ENCODE measurements around the gene PTH2R. TPM values are rescaled to one million over a fixed set of nuclear protein-coding genes. Genes with fewer than 3 reads are reported as not detected.
A peak's percentile ranks its signal among the peaks of the same experiment; 100 is the strongest.
"Not testable (repeated sequence)": the region's sequence is repeated elsewhere in the genome, so short reads cannot be mapped to it uniquely, and the experiment has no call there.

PTH2R gene
- total RNA-seq, 1 experiment from 2014 or later: 0.10 TPM

- no peaks in the 10 kb centered on the region for H3K36me3 ChIP-seq (ENCODE audit: control insufficient read depth, insufficient read depth, low read length)
- no peak for TF ChIP-seq CTCF (IDR thresholded peaks at IDR 0.05)
- TF ChIP-seq SIN3A (IDR thresholded peaks at IDR 0.05; ENCODE audit: borderline replicate concordance, insufficient read depth, low read depth, low read length): no peak
- no peak for TF ChIP-seq POLR2AphosphoS5 (IDR thresholded peaks at IDR 0.05; ENCODE audit: low read depth, low read length)
- no peak for TF ChIP-seq TCF7L2 (IDR thresholded peaks at IDR 0.05; ENCODE audit: low read depth, low read length)
- TF ChIP-seq REST (IDR thresholded peaks at IDR 0.05; ENCODE audit: insufficient read depth in 1 of 2, low read depth in 2 of 2, low read length in 1 of 2): no peak
- H3K27me3 ChIP-seq (ENCODE audit: control insufficient read depth, insufficient read depth, low read length): peaks cover 10% of the 10 kb centered on the region; the same call in 1 of the 2 replicates
- ATAC-seq (no peak), DNase-seq (ENCODE audit: low read depth, low spot score) (no peak)
- in situ Hi-C loops (cut with HindIII; ENCODE audit: low pct_unique_long_range_greater_than_20kb, low sequenced_read_pairs): no loop called here
- no peaks in the 10 kb centered on the region for H3K4me1 ChIP-seq (ENCODE audit: control insufficient read depth, insufficient read depth, low read length)
- ChIA-PET POLR2A (no interaction called here), CTCF (no interaction called here)
- no TSS peak for BruUV-seq (replicated peaks)
- H3K27ac ChIP-seq (ENCODE audit: low read length): no peak overlapping the region
- intact Hi-C loops (cut with micrococcal nuclease; ENCODE audit: unreplicated experiment): loop anchor here (10.0 kb wide), 1 partner anchor 1805 kb away; no protein-coding TSS in a partner anchor
- no peak overlapping the region for H3K4me3 ChIP-seq (ENCODE audit: low read depth in 2 of 2, low read length in 2 of 2)
- H3K9me3 ChIP-seq (ENCODE audit: control insufficient read depth, insufficient read depth, low read depth, low read length): no peaks in the 10 kb centered on the region
Measured at GRCh38 chr2:208389940-208390339, 16.7 kb upstream of the PTH2R start.

- intact Hi-C loops (cut with micrococcal nuclease; ENCODE audit: unreplicated experiment) (loop anchor here (10.0 kb wide), 1 partner anchor 1803 kb away; no protein-coding TSS in a partner anchor), in situ Hi-C loops (cut with HindIII; ENCODE audit: low pct_unique_long_range_greater_than_20kb, low sequenced_read_pairs) (no loop called here)
- Histone ChIP-seq H3K27ac (ENCODE audit: low read length) (no peak overlapping the region), H3K27me3 (ENCODE audit: control insufficient read depth, insufficient read depth, low read length) (peaks cover 4% of the 10 kb centered on the region; the same call in 1 of the 2 replicates), H3K4me3 (ENCODE audit: low read depth in 2 of 2, low read length in 2 of 2) (no peak overlapping the region), H3K4me1 (ENCODE audit: control insufficient read depth, insufficient read depth, low read length) (no peaks in the 10 kb centered on the region), H3K9me3 (ENCODE audit: control insufficient read depth, insufficient read depth, low read depth, low read length) (no peaks in the 10 kb centered on the region), H3K36me3 (ENCODE audit: control insufficient read depth, insufficient read depth, low read length) (no peaks in the 10 kb centered on the region)
- ChIA-PET CTCF (interaction anchor here (0.6 to 1.0 kb wide), 2 partner anchors 18 to 917 kb away, joined by 3 to 8 read pairs; no protein-coding TSS in a partner anchor), POLR2A (no interaction called here)
- DNase-seq (ENCODE audit: low read depth, low spot score) (no peak), ATAC-seq (0 out of 2 replicates have a peak, but pooled peaks have one; percentile 56)
- TF ChIP-seq TCF7L2 (IDR thresholded peaks at IDR 0.05; ENCODE audit: low read depth, low read length): no peak
- TF ChIP-seq REST (IDR thresholded peaks at IDR 0.05; ENCODE audit: insufficient read depth in 1 of 2, low read depth in 2 of 2, low read length in 1 of 2): no peak
- TF ChIP-seq CTCF (IDR thresholded peaks at IDR 0.05): peak; percentile 45; the same call in 1 of the 2 replicates
- no peak for TF ChIP-seq POLR2AphosphoS5 (IDR thresholded peaks at IDR 0.05; ENCODE audit: low read depth, low read length)
- TF ChIP-seq SIN3A (IDR thresholded peaks at IDR 0.05; ENCODE audit: borderline replicate concordance, insufficient read depth, low read depth, low read length): no peak
- BruUV-seq (replicated peaks): no TSS peak
Measured at GRCh38 chr2:208392300-208392699, 14.3 kb upstream of the PTH2R start.

GRCh38 chr2:208396796-208397195, 9.8 kb upstream of the PTH2R start:
- POLR2A ChIA-PET; H3K27me3 ChIP-seq (ENCODE audit: control insufficient read depth, insufficient read depth, low read length); H3K4me3 ChIP-seq (ENCODE audit: low read depth in 2 of 2, low read length in 2 of 2); H3K27ac ChIP-seq (ENCODE audit: low read length); H3K4me1 ChIP-seq (ENCODE audit: control insufficient read depth, insufficient read depth, low read length); H3K36me3 ChIP-seq (ENCODE audit: control insufficient read depth, insufficient read depth, low read length); DNase-seq (ENCODE audit: low read depth, low spot score); CTCF ChIA-PET; BruUV-seq (replicated peaks); H3K9me3 ChIP-seq (ENCODE audit: control insufficient read depth, insufficient read depth, low read depth, low read length); ATAC-seq: not testable (repeated sequence)
- intact Hi-C loops (cut with micrococcal nuclease; ENCODE audit: unreplicated experiment) (loop anchor here (5.0 to 10.0 kb wide), 2 partner anchors 1026 to 1798 kb away; partner anchors contain the start of gene MAP2), in situ Hi-C loops (cut with HindIII; ENCODE audit: low pct_unique_long_range_greater_than_20kb, low sequenced_read_pairs) (loop anchor here (5.0 kb wide), 1 partner anchor 936 kb away; no protein-coding TSS in a partner anchor)

Measured in Panc1 (cell line).